Endothelial cell of umbilical vein (primary cell): Measurements from ENCODE around the gene KLHL18. TPM values are rescaled to one million over a fixed set of nuclear protein-coding genes. Genes with fewer than 3 reads are reported as not detected.

Source experiments
- BruUV-seq: library from RNA; stranded (reverse); fragments of 400-500 nt; replicated peaks from 2 replicates; lab custom pipeline; 2021; lab: Mats Ljungman, UMichigan
- CTCF ChIA-PET: fragments of 300-600, 350-600 bp; sonication (Branson Sonifier 250); formaldehyde crosslinking; loops from one replicate; lab custom pipeline; 2021; ENCODE audit warnings: antibody characterized with exemption, inconsistent platforms; lab: Charles Lee
- POLR2A ChIA-PET: fragments of 300-600, 350-600 bp; sonication (Branson Sonifier 250); formaldehyde crosslinking; loops from one replicate; lab custom pipeline; 2021; ENCODE audit warnings: antibody characterized with exemption, inconsistent platforms; lab: Charles Lee
- DNase-seq: peaks from one replicate; pipeline ENCODE4 v3.0.0-alpha.2; 2011; ENCODE audit warnings: low read depth, low spot score
- FAIRE-seq: peaks from 2 replicates; lab custom pipeline; 2011; peaks lifted over from hg19 to GRCh38; lab: Jason Lieb, UNC
- H2AFZ ChIP-seq: 2 replicates; pipeline ENCODE4 v1.6.0; 2012; ENCODE audit warnings: low read depth, low read length, control low read depth, inconsistent platforms
- H3K27ac ChIP-seq: 2 replicates; pipeline ENCODE4 v1.5.1; 2011; ENCODE audit warnings: low read depth, mild to moderate bottlenecking, control low read depth, low read length, moderate library complexity; ENCODE audit not compliant: insufficient read depth
- H3K27me3 ChIP-seq, 2 experiments: 2 replicates each; pipeline versions ENCODE4 v1.6.0 to v1.6.1; 2011; ENCODE audit warnings: low read length in 2 of 2, mixed read lengths in 1 of 2; ENCODE audit not compliant: control insufficient read depth in 2 of 2, insufficient read depth in 2 of 2
- H3K36me3 ChIP-seq, 2 experiments: 2 replicates in 1 of 2; 3 replicates in 1 of 2; pipeline ENCODE4 v1.5.1; 2011; ENCODE audit warnings: low read length in 2 of 2, mild to moderate bottlenecking in 1 of 2, moderate library complexity in 1 of 2; ENCODE audit not compliant: control insufficient read depth in 2 of 2, insufficient read depth in 2 of 2; ENCODE audit errors: extremely low read depth in 1 of 2
- H3K4me1 ChIP-seq: 3 replicates; pipeline ENCODE4 v1.5.1; 2011; ENCODE audit warnings: mild to moderate bottlenecking, low read length; ENCODE audit not compliant: control insufficient read depth, insufficient read depth; ENCODE audit errors: extremely low read depth
- H3K4me2 ChIP-seq: 2 replicates; pipeline ENCODE4 v1.6.1; 2011; ENCODE audit warnings: low read length, control low read depth, mixed read lengths; ENCODE audit not compliant: insufficient read depth
- H3K4me3 ChIP-seq, 3 experiments: fragments of 200-600 bp in 1 of 3; sonication (generic), shearing (Covaris generic) in 1 of 3; replicated peaks in 1 of 3; 2 replicates each; pipeline ENCODE4 v1.5.1; 2011 to 2016; ENCODE audit warnings: control low read depth in 3 of 3, low read length in 3 of 3, mild to moderate bottlenecking in 2 of 3, inconsistent platforms in 1 of 3, low read depth in 1 of 3, moderate library complexity in 1 of 3; ENCODE audit not compliant: insufficient read depth in 1 of 3
- H3K79me2 ChIP-seq: 2 replicates; pipeline ENCODE4 v1.6.0; 2012; ENCODE audit warnings: low read length, inconsistent platforms; ENCODE audit not compliant: control insufficient read depth, insufficient read depth
- H3K9ac ChIP-seq: replicated peaks from 2 replicates; pipeline ENCODE3; 2011; ENCODE audit warnings: low read length, control low read depth; ENCODE audit not compliant: insufficient read depth; ENCODE audit errors: extremely low read depth
- H3K9me1 ChIP-seq: replicated peaks from 3 replicates; pipeline ENCODE4 v1.6.0; 2011; ENCODE audit warnings: mild to moderate bottlenecking, low read length; ENCODE audit not compliant: control insufficient read depth, insufficient read depth; ENCODE audit errors: extremely low read depth
- H3K9me3 ChIP-seq: replicated peaks from 2 replicates; pipeline ENCODE4 v1.5.1; 2012; ENCODE audit warnings: low read length, inconsistent platforms; ENCODE audit not compliant: control insufficient read depth, insufficient read depth
- H4K20me1 ChIP-seq: replicated peaks from 2 replicates; pipeline ENCODE3; 2011; ENCODE audit warnings: mild to moderate bottlenecking, low read length; ENCODE audit not compliant: control insufficient read depth, insufficient read depth; ENCODE audit errors: extremely low read depth
- GATA2 ChIP-seq: IDR thresholded peaks from 2 replicates; pipeline ENCODE4 v1.7.0; 2011; ENCODE audit warnings: low read depth, mild to moderate bottlenecking, moderate library complexity, mixed read lengths, low read length; ENCODE audit not compliant: insufficient read length, insufficient read depth
- JUN ChIP-seq: IDR thresholded peaks from 2 replicates; pipeline ENCODE4 v1.6.1; 2011; ENCODE audit warnings: borderline replicate concordance, low read depth; ENCODE audit not compliant: insufficient read length, insufficient read depth
- MYC ChIP-seq: IDR thresholded peaks from one replicate; pipeline ENCODE4 v1.6.1; 2011; ENCODE audit warnings: mild to moderate bottlenecking, low read depth, low read length
- POLR2AphosphoS5 ChIP-seq: IDR thresholded peaks from 2 replicates; pipeline ENCODE4 v1.6.1; 2012; ENCODE audit warnings: low read depth, mild to moderate bottlenecking, control low read depth, low read length, moderate library complexity; ENCODE audit not compliant: insufficient read depth
- dilution Hi-C: fragments of 300-500 bp; cut with MboI; formaldehyde crosslinking; loops from one replicate; pipeline ENCODE4 v1.15.0; 2019; ENCODE audit warnings: low sequenced_read_pairs; ENCODE audit not compliant: extremely low pct_ligation_motif_present
- intact Hi-C: fragments of 100-400 bp; cut with micrococcal nuclease; formaldehyde crosslinking; loops from one replicate; pipeline ENCODE4 v1.10.0; 2022
- polyA plus RNA-seq, 4 experiments: library from polyadenylated mRNA; depleted of rRNA in 3 of 4; stranded (reverse) in 3 of 4; unstranded in 1 of 4; fragments of >200 nt; gene quantifications; 2 replicates each; pipeline versions ENCODE4 v1.2.1 to v1.2.3, GENCODE V29; 2011 to 2012; ENCODE audit warnings: missing spikeins in 1 of 4
- total RNA-seq: library from RNA; stranded (reverse); gene quantifications from 2 replicates; pipeline ENCODE4 v1.2.3, GENCODE V29; 2021

KLHL18 gene
- total and polyA plus RNA-seq, 2 donors (not counting 3 experiments of a cell fraction or from before 2014, with no cell fraction given): 43.4 to 58.1 TPM

- DNase-seq: no peak
- Histone ChIP-seq H3K36me3 (peaks cover 0 to 6% of the 10 kb centered on the region in 2 experiments), H4K20me1 (no peaks in the 10 kb centered on the region), H3K4me2 (no peak overlapping the region), H3K9ac (no peak overlapping the region), H3K4me1 (peaks cover 7% of the 10 kb centered on the region), H3K9me1 (no peaks in the 10 kb centered on the region), H3K27ac (no peak overlapping the region), H2AFZ (no peak overlapping the region), H3K4me3 (no peak overlapping the region), H3K27me3 (no peaks in the 10 kb centered on the region), H3K9me3 (no peaks in the 10 kb centered on the region), H3K79me2 (peaks cover 42% of the 10 kb centered on the region)
- dilution Hi-C loops (no loop called here), intact Hi-C loops (no loop called here)
- no peak for TF ChIP-seq MYC
- no peak for TF ChIP-seq JUN
- no peak for TF ChIP-seq POLR2AphosphoS5
- no peak for TF ChIP-seq GATA2
- FAIRE-seq: no peak
- POLR2A ChIA-PET: no interaction called here
- no TSS peak for BruUV-seq
- CTCF ChIA-PET: interaction anchor here (1.7 kb wide), 1 partner anchor 26 kb away, joined by 5 read pairs; no protein-coding TSS in a partner anchor
Observed at GRCh38 chr3:47298439-47298838, 15.7 kb downstream of the KLHL18 start.

GRCh38 chr3:47299381-47300318 lies 16.9 kb downstream of the KLHL18 start:
- Histone ChIP-seq H2AFZ (no peak overlapping the region), H3K79me2 (peaks cover 39% of the 10 kb centered on the region)
- CTCF ChIA-PET: no interaction called here

More at GRCh38 chr3:47299381-47300318, 16.9 kb downstream of the KLHL18 start:
- Histone ChIP-seq H3K4me3 (no peak overlapping the region), H4K20me1 (no peaks in the 10 kb centered on the region), H3K27ac (no peak overlapping the region), H3K36me3 (peaks cover 0 to 4% of the 10 kb centered on the region in 2 experiments), H3K9me1 (no peaks in the 10 kb centered on the region), H3K4me1 (peaks cover 7% of the 10 kb centered on the region), H3K27me3 (no peaks in the 10 kb centered on the region), H3K9me3 (no peaks in the 10 kb centered on the region), H3K4me2 (no peak overlapping the region), H3K9ac (no peak overlapping the region)
- intact Hi-C loops: no loop called here
- DNase-seq: no peak
- dilution Hi-C loops: no loop called here
- FAIRE-seq: no peak
- POLR2A ChIA-PET: no interaction called here
- no TSS peak for BruUV-seq
- TF ChIP-seq MYC: no peak
